ENCODE data around the gene SHOX.
"Not testable (repeated sequence)": the region's sequence is repeated elsewhere in the genome, so short reads cannot be mapped to it uniquely, and the experiment has no call there.

SHOX gene

DNA sequence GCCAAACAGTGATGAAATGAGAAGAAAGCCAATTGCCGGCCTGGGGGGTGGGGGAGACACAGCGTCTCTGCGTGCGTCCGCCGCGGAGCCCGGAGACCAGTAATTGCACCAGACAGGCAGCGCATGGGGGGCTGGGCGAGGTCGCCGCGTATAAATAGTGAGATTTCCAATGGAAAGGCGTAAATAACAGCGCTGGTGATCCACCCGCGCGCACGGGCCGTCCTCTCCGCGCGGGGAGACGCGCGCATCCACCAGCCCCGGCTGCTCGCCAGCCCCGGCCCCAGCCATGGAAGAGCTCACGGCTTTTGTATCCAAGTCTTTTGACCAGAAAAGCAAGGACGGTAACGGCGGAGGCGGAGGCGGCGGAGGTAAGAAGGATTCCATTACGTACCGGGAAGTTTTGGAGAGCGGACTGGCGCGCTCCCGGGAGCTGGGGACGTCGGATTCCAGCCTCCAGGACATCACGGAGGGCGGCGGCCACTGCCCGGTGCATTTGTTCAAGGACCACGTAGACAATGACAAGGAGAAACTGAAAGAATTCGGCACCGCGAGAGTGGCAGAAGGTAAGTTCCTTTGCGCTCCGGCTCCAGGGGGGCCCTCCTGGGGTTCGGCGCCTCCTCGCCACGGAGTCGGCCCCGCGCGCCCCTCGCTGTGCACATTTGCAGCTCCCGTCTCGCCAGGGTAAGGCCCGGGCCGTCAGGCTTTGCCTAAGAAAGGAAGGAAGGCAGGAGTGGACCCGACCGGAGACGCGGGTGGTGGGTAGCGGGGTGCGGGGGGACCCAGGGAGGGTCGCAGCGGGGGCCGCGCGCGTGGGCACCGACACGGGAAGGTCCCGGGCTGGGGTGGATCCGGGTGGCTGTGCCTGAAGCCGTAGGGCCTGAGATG is at the start of gene SHOX:
SHOX (plus strand) TSS at position 180 of the 885 bp plus-strand sequence; CDS start at position 287, 107 bp downstream.
- DNase-seq: no peak

DNA sequence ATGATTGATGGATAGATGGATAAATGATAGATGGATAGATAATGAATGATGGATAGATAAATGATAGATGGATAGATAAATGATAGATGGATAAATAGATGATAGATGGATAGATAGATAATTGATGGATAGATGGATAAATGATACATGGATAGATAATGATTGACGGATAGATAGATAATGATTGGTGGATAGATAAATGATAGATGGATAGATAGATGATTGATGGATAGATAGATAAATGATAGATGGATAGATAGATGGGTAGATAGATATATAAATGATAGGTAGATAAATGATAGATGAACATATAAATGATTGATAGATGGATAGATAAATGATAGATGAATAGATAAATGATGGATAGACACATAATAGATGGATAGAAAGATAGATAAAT is 49.5 kb upstream of the SHOX start:
- no peak for DNase-seq

DNA sequence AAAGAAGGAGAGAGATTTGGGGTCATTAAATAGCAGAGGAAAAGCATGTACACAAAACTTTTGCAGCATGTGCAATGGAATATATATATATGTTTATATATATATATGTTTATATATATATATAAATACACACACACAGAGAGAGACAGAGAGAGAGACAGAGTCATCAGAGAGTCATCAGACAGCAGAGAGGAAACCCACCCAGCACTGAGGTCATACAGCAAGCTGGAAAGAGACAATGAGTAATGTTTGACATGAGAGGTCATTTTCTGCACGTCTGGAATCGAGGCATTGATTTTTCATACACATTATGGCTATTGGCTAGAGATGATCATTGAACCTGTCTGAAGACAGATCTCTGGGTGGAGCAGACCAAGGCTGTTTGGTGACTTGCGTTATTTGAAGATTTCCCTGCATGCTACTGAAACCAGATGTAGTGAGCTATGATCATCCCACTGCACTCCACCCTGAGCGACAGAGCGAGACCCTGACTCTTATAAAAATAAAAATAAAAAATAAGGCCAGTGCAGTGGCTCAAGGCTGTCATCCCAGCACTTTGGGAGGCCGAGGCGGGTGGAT is 48.8 kb upstream of the SHOX start:
- no peak for DNase-seq

DNA sequence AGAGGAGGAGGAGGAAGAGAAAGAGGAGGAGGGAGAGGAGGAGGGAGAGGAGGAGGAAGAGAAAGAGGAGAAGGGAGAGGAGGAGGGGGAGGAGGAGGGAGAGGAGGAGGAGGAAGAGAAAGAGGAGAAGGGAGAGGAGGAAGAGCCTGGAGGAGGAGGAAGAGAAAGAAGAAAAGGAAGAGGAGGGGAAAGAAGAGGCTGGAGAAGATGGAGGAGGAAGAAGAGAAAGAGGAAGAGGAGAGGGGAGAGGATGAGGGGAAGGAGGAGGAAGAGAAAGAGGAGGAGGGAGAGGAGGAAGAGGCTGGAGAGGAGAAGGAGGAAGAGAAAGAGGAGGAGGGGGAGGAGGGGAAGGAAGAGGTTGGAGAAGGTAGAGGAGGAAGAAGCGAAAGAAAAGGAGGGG is 46.0 kb upstream of the SHOX start:
- no peak for DNase-seq

DNA sequence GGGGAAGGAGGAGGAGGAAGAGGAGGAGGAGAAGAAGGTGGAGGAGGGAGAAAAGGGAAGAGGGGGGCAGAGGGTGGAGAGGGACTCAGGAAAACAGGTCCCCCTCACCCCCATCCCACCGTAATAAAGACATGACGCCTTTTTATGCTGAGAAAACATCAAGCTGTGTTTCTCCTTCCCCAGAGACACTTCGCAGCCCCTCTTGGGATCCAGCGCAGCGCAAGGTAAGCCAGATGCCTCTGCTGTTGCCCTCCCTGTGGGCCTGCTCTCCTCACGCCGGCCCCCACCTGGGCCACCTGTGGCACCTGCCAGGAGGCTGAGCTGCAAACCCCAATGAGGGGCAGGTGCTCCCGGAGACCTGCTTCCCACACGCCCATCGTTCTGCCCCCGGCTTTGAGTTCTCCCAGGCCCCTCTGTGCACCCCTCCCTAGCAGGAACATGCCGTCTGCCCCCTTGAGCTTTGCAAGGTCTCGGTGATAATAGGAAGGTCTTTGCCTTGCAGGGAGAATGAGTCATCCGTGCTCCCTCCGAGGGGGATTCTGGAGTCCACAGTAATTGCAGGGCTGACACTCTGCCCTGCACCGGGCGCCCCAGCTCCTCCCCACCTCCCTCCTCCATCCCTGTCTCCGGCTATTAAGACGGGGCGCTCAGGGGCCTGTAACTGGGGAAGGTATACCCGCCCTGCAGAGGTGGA is 45.3 kb upstream of the SHOX start:
- no peak for DNase-seq

DNA sequence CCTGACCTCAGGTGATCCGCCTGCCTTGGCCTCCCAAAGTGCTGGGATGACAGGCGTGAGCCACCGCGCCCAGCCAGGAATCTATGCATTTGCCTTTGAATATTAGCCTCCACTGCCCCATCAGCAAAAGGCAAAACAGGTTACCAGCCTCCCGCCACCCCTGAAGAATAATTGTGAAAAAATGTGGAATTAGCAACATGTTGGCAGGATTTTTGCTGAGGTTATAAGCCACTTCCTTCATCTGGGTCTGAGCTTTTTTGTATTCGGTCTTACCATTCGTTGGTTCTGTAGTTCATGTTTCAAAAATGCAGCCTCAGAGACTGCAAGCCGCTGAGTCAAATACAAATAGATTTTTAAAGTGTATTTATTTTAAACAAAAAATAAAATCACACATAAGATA is 44.2 kb upstream of the SHOX start:
- no peak for DNase-seq

DNA sequence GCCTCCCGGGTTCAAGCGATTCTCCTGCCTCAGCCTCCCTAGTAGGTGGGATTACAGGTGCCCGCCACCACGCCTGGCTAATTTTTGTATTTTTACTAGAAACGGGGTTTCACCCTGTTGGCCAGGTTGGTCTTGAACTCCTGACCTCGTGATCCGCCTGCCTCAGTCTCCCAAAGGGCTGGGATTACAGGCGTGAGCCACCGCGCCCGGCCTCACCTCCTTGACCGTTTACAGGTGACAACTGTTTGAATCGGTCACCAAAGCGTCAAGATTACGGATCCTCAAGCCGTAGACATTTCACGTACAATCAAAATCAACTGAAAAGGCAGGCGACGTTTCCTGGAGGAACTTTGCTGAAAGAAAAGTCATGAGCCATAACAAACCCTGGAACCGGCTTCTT is 41.3 kb upstream of the SHOX start:
- not testable (repeated sequence) for DNase-seq

DNA sequence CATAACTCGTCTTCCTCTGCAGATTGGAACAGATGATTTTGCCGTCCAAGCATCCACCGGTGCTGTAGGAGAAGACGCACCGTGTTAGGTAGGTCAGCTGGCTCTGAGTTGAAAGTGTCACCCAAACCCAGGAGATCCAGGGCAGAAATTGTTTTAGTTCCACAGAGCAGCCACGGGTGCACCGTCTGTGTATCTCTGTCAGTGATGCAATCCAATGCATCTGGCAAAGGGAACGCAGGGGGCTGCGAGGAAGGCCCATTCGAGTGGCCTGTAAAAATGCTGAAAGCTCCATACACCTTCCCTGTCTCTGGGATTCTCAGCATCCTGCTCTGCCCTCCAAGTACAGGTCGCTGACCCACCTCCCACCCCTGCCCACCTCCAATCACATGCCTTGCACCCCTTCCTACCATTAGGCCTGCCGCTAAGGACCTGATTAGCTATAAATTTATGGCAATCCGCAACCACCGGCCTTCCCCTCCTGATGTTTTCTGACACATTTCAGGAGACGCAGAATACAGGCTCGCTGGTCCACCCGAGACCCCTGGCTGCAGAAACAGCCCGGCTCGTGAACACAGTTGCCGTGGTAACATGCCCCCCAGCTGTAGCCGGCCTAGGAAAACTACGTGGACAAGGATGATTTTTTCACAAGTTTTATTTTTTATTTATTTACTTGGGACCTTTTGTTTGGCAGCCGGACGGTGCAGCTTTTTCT is 39.7 kb upstream of the SHOX start:
- DNase-seq: no peak

DNA sequence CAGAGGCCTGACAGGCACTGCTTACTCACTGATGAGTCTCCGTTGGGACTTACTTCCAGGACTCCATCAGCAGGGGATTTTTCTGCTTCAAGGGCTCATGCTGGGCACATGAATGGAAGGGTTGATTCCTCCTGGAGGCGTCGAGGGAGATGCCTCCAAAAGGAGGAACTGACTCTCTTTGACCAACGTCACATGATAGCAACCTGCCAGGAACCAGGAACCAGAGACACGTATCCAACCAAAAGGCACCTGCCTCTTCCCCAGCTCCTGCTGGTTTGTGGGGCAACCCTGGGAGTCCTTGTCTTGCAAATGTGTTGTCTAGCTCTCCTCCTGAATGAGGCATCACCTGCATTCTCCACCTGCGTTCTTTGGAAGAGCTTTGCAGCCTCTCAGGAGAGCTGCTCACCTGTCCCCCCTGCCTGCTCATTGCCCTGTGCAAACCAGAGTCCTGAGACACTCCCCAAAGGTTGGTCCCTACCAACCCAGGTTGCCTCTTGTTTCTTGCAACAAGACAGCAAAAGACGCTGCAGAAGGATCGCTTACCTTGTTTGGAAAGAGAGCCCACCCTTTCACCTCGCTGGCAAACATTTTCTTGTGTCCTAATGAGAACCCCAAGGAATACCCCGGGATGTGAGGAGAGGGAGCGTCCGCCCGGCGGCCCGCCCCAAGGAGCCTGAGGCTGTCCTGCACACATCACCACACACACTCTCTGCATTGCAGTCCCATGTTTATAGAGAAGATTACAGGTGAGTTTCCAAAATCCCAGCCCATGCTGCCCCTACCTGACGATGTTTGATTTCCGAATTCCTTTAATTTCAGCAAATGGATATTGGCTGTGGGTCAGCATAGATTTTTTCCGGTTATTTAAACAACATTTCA is 30.5 kb upstream of the SHOX start:
- no peak for DNase-seq

DNA sequence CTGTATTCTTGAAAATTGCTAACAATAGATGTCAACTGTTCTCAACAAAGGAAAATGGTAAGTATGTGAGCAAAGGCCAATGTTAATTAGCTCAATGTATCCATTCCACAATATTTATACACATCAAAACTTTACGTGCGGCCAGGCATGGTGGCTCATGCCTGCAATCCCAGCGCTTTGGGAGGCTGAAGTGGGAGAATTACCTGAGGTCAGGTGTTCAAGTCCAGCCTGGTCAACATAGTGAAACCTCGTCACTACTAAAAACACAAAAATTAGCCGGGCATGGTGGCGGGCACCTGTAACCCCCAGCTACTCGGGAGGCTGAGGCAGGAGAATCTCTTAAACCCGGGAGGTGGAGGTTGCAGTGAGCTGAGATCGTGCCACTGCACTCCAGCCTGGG is 27.6 kb upstream of the SHOX start:
- DNase-seq: not testable (repeated sequence)

DNA sequence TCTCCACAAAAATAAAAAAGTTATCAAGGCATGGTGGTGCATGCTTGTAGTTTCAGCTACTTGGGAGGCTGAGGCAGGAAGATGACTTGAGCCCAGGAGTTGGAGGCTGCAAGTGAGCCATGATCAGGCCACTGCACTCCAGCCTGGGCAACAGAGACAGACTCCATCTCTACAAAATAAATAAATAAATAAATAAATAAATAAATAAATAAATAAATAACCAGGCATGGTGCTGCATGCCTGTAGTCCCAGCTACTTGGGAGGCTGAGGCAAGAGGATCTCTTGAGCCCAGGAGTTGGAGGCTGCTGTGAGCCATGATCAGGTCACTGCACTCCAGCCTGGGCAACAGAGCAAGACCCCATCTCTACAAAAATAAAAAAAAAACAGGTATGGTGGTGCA is 26.0 kb upstream of the SHOX start:
- not testable (repeated sequence) for DNase-seq

DNA sequence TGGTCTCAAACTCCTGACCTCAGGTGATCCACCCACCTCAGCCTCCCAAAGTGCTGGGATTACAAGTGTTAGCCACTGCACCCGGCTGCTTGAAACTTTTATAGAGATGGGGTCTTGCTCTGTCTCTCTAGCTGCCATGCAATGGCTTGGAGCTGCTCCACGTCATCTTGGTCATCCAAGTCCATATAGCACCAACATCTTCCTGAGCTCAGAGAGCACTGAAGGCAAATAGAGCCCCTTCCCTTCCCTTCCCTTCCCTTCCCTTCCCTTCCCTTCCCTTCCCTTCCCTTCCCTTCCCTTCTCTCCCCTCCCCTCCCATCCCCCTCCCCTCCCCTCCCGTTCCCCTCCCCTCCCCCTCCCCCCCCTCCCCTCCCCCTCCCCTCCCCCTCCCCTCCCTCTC is 22.5 kb upstream of the SHOX start:
- DNase-seq: not testable (repeated sequence)

DNA sequence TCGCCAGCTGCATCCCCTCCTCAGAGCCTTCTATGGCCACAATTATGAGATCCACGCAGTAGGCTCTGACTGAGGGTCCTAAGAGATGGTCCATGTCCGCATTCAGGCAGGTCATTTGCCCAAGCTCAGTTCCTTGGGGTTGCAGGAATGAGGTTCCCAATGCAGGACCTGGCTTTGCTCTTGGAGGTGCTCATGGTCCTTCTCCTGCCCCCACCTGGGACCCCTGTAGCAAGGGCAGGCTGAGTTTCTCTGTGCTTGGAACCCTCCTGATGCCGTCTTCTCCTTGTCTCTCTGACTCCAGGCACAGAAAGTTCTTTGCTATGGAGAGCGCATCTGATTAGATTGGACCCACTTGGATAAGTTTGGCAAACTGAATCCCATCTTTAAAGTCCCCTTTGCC is 16.5 kb upstream of the SHOX start:
- DNase-seq: no peak

DNA sequence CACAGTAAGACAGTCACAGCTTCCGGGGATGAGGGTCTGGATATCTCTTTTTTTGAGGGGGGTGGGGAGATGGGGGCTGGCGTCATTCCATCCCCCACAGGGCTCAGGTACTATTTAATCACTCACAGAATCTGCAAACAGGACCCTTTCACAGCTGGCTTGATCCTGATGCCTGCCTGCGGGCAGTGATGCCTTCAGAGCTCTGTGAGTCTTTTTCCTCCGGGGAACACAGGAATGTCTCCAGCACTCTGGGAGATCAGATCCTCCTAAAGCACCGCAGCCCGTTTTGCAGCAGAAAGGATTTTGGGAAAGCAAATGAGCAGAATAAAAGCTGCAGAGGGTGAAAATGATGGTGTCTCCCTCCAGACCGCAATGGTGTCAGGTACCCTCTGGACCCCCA is 13.2 kb upstream of the SHOX start:
- DNase-seq: no peak

DNA sequence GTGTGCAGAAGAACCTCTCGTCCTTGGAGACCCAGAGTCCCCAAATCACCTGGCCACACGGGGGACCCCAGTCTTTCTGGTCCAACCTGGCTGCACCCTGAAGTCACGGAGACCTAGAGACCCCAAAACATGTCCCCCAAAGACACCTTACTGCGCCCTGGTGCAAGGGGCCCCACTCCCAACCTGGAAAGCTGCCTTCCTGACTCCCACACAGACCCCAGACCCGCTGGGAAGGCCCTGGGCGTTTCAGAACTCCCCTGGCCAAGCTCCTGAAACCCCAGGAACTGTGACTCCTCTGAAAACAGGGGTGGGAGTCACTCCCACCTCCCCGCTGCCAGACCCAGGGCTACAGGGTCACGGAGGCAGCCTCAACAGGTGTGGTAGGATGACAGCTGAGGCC is 12.7 kb upstream of the SHOX start:
- DNase-seq: no peak

DNA sequence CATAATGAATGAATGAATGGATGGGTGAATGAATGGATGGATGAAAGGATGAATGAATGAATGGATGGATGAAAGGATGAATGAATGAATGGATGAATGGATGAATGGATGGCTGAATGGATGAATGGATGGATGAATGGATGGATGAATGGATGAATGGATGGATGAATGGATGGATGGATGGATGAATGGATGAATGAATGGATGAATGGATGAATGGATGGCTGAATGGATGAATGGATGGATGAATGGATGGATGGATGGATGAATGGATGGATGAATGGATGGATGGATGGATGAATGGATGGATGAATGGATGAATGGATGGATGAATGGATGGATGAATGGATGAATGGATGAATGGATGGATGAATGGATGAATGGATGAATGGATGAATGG is 12.3 kb upstream of the SHOX start:
- DNase-seq: not testable (repeated sequence)

DNA sequence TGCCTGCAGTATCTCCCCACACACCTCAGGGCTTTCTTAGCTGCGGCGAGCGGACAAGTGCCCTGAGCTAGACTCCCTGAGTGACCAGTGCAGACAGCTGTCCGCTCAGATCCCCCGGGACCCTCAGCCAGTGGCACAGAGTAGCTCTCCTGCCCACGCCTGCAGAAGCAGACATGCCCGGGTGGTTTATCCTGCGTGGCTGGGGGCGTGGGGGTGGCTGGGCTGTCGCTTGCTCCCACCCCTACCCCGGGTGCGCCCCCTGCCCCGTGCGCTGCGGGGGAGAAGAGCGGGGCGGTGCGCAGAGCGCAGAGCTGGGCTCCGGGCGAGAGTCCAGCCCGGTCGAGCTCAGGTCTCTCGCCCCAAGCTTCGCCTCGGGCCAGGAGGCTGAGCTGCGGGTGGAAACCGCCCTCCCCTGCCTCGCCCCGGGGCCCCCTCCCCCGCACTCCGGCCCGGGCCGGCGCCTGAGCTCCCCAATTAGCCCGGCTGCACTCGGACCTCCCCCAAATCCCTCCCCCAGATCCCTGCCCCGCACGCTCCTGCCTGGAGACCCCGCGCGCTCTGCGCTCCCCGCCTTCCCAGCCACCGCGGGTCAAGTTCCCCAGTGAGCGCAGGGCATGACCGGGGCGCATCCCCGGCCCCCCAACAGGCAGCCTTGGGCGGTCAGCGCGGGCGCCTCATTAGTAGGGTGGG is 11.7 kb upstream of the SHOX start:
- no peak for DNase-seq

DNA sequence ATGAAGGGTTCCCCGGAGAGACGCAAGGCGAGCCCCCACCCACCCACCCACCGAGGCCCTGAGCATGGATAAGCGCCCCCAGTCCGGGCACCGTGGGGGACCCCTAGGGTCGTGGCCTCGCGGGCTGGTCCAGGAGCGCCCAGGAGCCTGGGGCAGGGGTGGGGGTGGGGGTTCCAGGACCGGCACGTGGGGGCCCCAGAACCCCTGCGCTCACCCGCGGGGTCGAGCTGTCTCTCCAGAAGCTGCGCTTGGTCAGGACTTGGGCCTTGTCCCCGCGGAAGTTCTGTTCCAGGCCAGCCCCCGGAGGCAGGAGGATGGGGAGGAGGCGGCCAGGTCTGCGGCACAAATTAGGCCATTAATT is 11.2 kb upstream of the SHOX start:
- DNase-seq: no peak

DNA sequence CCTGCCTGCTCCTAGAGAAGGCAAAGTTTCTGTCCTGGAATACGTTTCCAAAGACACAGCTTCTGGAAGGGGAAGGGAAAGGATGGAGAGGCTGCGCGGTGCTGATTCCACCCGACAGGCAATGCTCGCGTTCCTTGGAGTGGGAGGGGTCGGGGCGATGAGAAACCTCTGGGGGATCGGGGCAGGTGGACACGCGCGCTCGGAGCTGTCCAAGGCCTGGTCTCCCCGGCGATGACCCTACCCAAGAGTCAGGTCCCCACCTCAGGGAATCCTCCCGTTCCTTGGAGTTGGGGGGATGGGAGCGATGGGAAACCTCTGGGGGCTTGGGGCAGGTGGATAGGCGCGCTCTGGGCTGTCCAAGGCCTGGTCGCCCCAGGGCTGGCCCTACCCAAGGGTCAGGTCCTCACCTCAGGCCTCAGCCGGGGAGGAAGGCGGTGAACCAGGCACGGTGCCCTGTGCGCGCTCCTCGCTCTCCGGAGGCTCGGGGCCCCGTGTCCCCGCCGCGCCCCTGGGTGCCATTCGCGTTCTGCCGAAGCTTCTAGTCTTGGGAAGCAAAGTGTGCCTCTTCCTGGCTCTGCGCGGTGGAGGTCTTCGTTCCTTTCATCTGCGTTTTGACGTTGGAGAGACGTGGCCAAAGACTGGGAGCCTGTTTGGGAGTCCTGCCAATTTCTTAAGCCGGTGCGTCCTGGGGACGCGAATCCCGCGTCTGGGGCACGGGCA is 10.6 kb upstream of the SHOX start:
- DNase-seq: no peak

DNA sequence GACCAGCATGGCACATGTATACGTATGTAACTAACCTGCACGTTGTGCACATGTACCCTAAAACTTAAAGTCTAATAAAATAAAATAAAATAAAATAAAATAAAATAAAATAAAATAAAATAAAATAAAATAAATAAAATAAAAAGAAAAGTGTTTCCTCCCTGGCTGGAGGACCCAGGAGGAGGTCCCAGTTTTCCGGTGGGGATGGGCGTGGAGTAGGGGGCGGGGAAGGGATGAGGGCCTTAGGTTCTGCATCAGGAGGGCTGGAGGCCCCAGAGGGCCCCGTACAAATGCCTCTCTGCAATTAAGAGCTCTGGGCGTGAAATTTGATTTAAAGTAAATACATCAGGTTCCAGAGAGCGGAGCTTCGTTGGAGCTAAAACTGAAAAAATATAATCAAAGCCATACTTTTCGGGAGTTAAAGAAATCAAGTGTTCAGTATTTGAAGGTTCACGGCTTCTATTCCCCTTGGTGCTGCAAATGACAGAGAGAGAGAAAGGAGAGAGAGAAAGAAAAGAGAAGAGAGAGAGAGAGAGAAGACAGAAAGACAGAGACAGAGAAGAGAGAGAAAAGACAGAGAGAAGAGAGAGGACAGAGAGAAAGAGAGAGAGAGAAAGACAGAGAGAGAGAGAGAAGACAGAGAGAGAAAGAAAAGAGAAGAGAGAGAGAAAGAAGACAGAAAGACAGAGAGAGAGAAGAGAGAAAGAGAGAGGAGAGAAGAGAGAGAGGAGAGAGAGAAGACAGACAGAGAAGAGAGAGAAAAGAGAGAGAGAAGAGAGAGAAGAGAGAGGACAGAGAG is 8.7 kb upstream of the SHOX start:
- no peak for DNase-seq
